Measurements from ENCODE around the gene ZSWIM9.

The ZSWIM9 gene

DNA sequence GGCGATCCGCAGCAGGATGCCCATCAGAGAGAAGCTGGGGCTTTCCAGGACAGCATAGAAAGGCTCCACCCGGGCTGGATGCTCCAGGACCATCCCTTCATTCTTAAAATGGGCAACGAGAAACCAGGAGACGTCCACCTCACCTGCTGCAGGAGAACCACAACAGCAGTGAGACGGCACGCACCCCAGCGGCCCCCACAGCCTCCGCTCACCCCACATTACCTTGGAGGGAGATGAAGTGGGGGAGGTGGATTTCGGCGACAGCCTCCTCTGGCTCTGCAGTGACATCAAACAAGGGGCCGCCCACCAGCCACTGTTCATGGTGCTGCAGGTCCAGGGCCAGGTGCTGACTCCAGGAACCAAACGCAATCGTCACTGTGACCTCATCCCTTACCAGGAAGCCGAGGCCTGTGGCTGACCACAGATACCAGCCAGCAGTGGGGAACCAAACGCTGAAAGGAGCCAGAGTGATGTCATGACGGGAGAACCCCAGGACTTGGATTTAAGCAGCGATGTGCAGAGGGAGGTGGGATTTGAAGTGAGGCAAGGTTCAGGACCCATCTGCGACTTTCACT is 60.2 kb downstream of the ZSWIM9 start:
- Histone ChIP-seq H3K9me3 (ENCODE audit: control insufficient read depth, insufficient read depth, low read depth, low read length) (no peaks in the 10 kb centered on the region), H3K27ac (ENCODE audit: extremely low read depth, low read depth, low read length) (no peak overlapping the region), H3K4me1 (ENCODE audit: control insufficient read depth, insufficient read depth, low read length) (no peaks in the 10 kb centered on the region), H3K36me3 (ENCODE audit: control insufficient read depth in 2 of 2, insufficient read depth in 1 of 2, low read length in 2 of 2) (peaks cover 20 to 66% of the 10 kb centered on the region in 2 experiments), H3K4me3 (ENCODE audit: low read depth, low read length) (no peak overlapping the region)
- POLR2A ChIA-PET, result no interaction called here
- CTCF ChIA-PET, result interaction anchor here (0.5 kb wide), 1 partner anchor 263 kb away, joined by 3 read pairs; no protein-coding TSS in a partner anchor
- no peak for TF ChIP-seq ZNF184 (tag by site-specific recombination; IDR thresholded peaks at IDR 0.05)
- no peak for TF ChIP-seq ZNF791 (tag by site-specific recombination; IDR thresholded peaks at IDR 0.05)
- no peak for TF ChIP-seq ZFP69B (tag by site-specific recombination; IDR thresholded peaks at IDR 0.05)
- TF ChIP-seq ZFP41 (tag by site-specific recombination; IDR thresholded peaks at IDR 0.05; ENCODE audit: borderline replicate concordance), result no peak
- no peak for TF ChIP-seq ZNF560 (tag by site-specific recombination; IDR thresholded peaks at IDR 0.05; ENCODE audit: borderline replicate concordance)
- TF ChIP-seq TCF7L2 (IDR thresholded peaks at IDR 0.05; ENCODE audit: borderline replicate concordance, low read depth, low read length), result no peak
- no peak for TF ChIP-seq ZNF157 (tag by site-specific recombination; IDR thresholded peaks at IDR 0.05)
- TF ChIP-seq KLF7 (tag by site-specific recombination; IDR thresholded peaks at IDR 0.05; ENCODE audit: borderline replicate concordance), result no peak
- TF ChIP-seq, protein P1, sequence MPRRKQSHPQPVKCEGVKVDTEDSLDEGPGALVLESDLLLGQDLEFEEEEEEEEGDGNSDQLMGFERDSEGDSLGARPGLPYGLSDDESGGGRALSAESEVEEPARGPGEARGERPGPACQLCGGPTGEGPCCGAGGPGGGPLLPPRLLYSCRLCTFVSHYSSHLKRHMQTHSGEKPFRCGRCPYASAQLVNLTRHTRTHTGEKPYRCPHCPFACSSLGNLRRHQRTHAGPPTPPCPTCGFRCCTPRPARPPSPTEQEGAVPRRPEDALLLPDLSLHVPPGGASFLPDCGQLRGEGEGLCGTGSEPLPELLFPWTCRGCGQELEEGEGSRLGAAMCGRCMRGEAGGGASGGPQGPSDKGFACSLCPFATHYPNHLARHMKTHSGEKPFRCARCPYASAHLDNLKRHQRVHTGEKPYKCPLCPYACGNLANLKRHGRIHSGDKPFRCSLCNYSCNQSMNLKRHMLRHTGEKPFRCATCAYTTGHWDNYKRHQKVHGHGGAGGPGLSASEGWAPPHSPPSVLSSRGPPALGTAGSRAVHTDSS (tag by site-specific recombination; IDR thresholded peaks at IDR 0.05), result no peak
- no peak for TF ChIP-seq ZNF792 (tag by site-specific recombination; IDR thresholded peaks at IDR 0.05)
- no peak for TF ChIP-seq ZNF2 (tag by site-specific recombination; IDR thresholded peaks at IDR 0.05)
- TF ChIP-seq RBAK (tag by site-specific recombination; IDR thresholded peaks at IDR 0.05), result no peak
- TF ChIP-seq ZNF354C (tag by site-specific recombination; IDR thresholded peaks at IDR 0.05; ENCODE audit: borderline replicate concordance, low read depth), result no peak
- no peak for TF ChIP-seq ZSCAN16 (tag by site-specific recombination; IDR thresholded peaks at IDR 0.05)
- TF ChIP-seq, protein P2, sequence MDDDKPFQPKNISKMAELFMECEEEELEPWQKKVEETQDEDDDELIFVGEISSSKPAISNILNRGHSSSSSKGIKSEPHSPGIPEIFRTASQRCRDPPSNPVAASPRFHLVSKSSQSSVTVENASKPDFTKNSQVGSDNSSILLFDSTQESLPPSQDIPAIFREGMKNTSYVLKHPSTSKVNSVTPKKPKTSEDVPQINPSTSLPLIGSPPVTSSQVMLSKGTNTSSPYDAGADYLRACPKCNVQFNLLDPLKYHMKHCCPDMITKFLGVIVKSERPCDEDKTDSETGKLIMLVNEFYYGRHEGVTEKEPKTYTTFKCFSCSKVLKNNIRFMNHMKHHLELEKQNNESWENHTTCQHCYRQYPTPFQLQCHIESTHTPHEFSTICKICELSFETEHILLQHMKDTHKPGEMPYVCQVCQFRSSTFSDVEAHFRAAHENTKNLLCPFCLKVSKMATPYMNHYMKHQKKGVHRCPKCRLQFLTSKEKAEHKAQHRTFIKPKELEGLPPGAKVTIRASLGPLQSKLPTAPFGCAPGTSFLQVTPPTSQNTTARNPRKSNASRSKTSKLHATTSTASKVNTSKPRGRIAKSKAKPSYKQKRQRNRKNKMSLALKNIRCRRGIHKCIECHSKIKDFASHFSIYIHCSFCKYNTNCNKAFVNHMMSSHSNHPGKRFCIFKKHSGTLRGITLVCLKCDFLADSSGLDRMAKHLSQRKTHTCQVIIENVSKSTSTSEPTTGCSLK (tag by site-specific recombination; IDR thresholded peaks at IDR 0.05), result no peak
- TF ChIP-seq ZFP37 (tag by site-specific recombination; IDR thresholded peaks at IDR 0.05), result no peak

DNA sequence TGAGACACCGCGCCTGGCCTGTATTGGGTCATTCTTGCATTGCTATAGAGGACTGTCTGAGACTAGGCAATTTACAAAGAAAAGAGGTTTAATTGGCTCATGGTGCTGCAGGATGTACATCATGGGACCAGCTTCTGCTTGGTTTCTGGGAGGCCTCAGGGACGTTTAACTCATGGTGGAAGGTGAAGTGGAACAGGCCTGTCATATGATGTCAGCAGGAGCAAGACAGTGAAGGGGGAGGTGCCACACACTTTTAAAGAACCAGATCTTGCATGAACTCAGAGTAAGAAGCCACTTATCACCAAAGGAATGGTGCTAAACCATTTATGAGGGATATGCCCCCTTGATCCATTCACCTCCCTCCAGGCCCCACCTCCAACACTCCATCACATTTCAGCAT is 66.6 kb downstream of the ZSWIM9 start:
- Histone ChIP-seq H3K4me3 (ENCODE audit: low read depth, low read length) (no peak overlapping the region), H3K27ac (ENCODE audit: extremely low read depth, low read depth, low read length) (no peak overlapping the region), H3K9me3 (ENCODE audit: control insufficient read depth, insufficient read depth, low read depth, low read length) (no peaks in the 10 kb centered on the region), H3K36me3 (ENCODE audit: control insufficient read depth in 2 of 2, insufficient read depth in 1 of 2, low read length in 2 of 2) (peaks cover 7 to 45% of the 10 kb centered on the region in 2 experiments), H3K4me1 (ENCODE audit: control insufficient read depth, insufficient read depth, low read length) (no peaks in the 10 kb centered on the region)
- CTCF ChIA-PET, result interaction anchor here (0.6 to 0.7 kb wide), 2 partner anchors 93 to 183 kb away, joined by 3 read pairs; no protein-coding TSS in a partner anchor
- TF ChIP-seq ZNF664 (tag by site-specific recombination; IDR thresholded peaks at IDR 0.05) (no peak), ZNF423 (tag by site-specific recombination; IDR thresholded peaks at IDR 0.05) (no peak), ZNF623 (tag by site-specific recombination; IDR thresholded peaks at IDR 0.05) (no peak), ZNF169 (tag by site-specific recombination; IDR thresholded peaks at IDR 0.05) (no peak), FEZF1 (tag by site-specific recombination; IDR thresholded peaks at IDR 0.05) (no peak), ZNF350 (tag by site-specific recombination; IDR thresholded peaks at IDR 0.05) (no peak), ZNF266 (tag by site-specific recombination; IDR thresholded peaks at IDR 0.05; ENCODE audit: low read depth) (no peak), GFI1B (tag by site-specific recombination; IDR thresholded peaks at IDR 0.05) (no peak), ZSCAN30 (tag by site-specific recombination; IDR thresholded peaks at IDR 0.05) (no peak), MYNN (tag by site-specific recombination; IDR thresholded peaks at IDR 0.05; ENCODE audit: borderline replicate concordance) (no peak), ZNF223 (tag by site-specific recombination; IDR thresholded peaks at IDR 0.05) (no peak)
- TF ChIP-seq, protein P3, sequence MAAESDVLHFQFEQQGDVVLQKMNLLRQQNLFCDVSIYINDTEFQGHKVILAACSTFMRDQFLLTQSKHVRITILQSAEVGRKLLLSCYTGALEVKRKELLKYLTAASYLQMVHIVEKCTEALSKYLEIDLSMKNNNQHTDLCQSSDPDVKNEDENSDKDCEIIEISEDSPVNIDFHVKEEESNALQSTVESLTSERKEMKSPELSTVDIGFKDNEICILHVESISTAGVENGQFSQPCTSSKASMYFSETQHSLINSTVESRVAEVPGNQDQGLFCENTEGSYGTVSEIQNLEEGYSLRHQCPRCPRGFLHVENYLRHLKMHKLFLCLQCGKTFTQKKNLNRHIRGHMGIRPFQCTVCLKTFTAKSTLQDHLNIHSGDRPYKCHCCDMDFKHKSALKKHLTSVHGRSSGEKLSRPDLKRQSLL (tag by site-specific recombination; IDR thresholded peaks at IDR 0.05), result no peak
- TF ChIP-seq, protein P4, sequence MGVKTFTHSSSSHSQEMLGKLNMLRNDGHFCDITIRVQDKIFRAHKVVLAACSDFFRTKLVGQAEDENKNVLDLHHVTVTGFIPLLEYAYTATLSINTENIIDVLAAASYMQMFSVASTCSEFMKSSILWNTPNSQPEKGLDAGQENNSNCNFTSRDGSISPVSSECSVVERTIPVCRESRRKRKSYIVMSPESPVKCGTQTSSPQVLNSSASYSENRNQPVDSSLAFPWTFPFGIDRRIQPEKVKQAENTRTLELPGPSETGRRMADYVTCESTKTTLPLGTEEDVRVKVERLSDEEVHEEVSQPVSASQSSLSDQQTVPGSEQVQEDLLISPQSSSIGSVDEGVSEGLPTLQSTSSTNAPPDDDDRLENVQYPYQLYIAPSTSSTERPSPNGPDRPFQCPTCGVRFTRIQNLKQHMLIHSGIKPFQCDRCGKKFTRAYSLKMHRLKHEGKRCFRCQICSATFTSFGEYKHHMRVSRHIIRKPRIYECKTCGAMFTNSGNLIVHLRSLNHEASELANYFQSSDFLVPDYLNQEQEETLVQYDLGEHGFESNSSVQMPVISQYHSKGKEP (tag by site-specific recombination; IDR thresholded peaks at IDR 0.05), result no peak
- POLR2A ChIA-PET, result interaction anchor here (0.6 kb wide), 1 partner anchor 706 kb away, joined by 3 read pairs; no protein-coding TSS in a partner anchor

Measured in HEK293 (cell line).